Measurements from ENCODE around the gene SNX13.

Gene SNX13

GRCh38 chr7:17968791-17969715, 28.8 kb upstream of the SNX13 start:
- H3K4me1 ChIP-seq (ENCODE audit: control insufficient read depth, insufficient read depth, low read length) = peaks cover 12% of the 10 kb centered on the region
- H3K36me3 ChIP-seq (ENCODE audit: insufficient read depth, low read length) = no peaks in the 10 kb centered on the region
- no peak overlapping the region for H3K9ac ChIP-seq (ENCODE audit: low read depth, low read length)
- peaks cover 3% of the 10 kb centered on the region for H3K9me3 ChIP-seq (replicated peaks; ENCODE audit: low read length)
- H3K27me3 ChIP-seq (ENCODE audit: control insufficient read depth, insufficient read depth, low read length) = no peaks in the 10 kb centered on the region
- no peak overlapping the region for H3K4me3 ChIP-seq (ENCODE audit: low read length)
- H3K4me2 ChIP-seq (ENCODE audit: low read length) = no peak overlapping the region

GRCh38 chr7:17966706-17967105, 26.4 kb upstream of the SNX13 start:
- peaks cover 3% of the 10 kb centered on the region for H3K9me3 ChIP-seq (replicated peaks; ENCODE audit: low read length)
- peaks cover 21% of the 10 kb centered on the region for H3K4me1 ChIP-seq (ENCODE audit: control insufficient read depth, insufficient read depth, low read length)
- no peak overlapping the region for H3K4me2 ChIP-seq (ENCODE audit: low read length)
- no peak overlapping the region for H3K4me3 ChIP-seq (ENCODE audit: low read length)
- H3K36me3 ChIP-seq (ENCODE audit: insufficient read depth, low read length) = no peaks in the 10 kb centered on the region
- no peak overlapping the region for H3K9ac ChIP-seq (ENCODE audit: low read depth, low read length)
- H3K27me3 ChIP-seq (ENCODE audit: control insufficient read depth, insufficient read depth, low read length) = no peaks in the 10 kb centered on the region

- H3K27me3 ChIP-seq (ENCODE audit: control insufficient read depth, insufficient read depth, low read length) = no peaks in the 10 kb centered on the region
- no peak overlapping the region for H3K4me2 ChIP-seq (ENCODE audit: low read length)
- no peaks in the 10 kb centered on the region for H3K36me3 ChIP-seq (ENCODE audit: insufficient read depth, low read length)
- no peak overlapping the region for H3K9ac ChIP-seq (ENCODE audit: low read depth, low read length)
- no peak overlapping the region for H3K4me3 ChIP-seq (ENCODE audit: low read length)
- peaks cover 3% of the 10 kb centered on the region for H3K9me3 ChIP-seq (replicated peaks; ENCODE audit: low read length)
- H3K4me1 ChIP-seq (ENCODE audit: control insufficient read depth, insufficient read depth, low read length) = peaks cover 21% of the 10 kb centered on the region
These were observed 25.3 kb upstream of the SNX13 start for GRCh38 chr7:17965603-17966002.

GRCh38 chr7:17963281-17963680, 23.0 kb upstream of the SNX13 start:
- Histone ChIP-seq H3K4me3 (ENCODE audit: low read length) (no peak overlapping the region), H3K4me2 (ENCODE audit: low read length) (peak overlapping the region; percentile 8), H3K36me3 (ENCODE audit: insufficient read depth, low read length) (no peaks in the 10 kb centered on the region), H3K9me3 (replicated peaks; ENCODE audit: low read length) (peaks cover 3% of the 10 kb centered on the region), H3K4me1 (ENCODE audit: control insufficient read depth, insufficient read depth, low read length) (peaks cover 21% of the 10 kb centered on the region), H3K27me3 (ENCODE audit: control insufficient read depth, insufficient read depth, low read length) (no peaks in the 10 kb centered on the region), H3K9ac (ENCODE audit: low read depth, low read length) (no peak overlapping the region)

- Histone ChIP-seq H3K4me3 (ENCODE audit: low read length) (no peak overlapping the region), H3K4me2 (ENCODE audit: low read length) (no peak overlapping the region), H3K27me3 (ENCODE audit: control insufficient read depth, insufficient read depth, low read length) (no peaks in the 10 kb centered on the region), H3K4me1 (ENCODE audit: control insufficient read depth, insufficient read depth, low read length) (peaks cover 21% of the 10 kb centered on the region), H3K9me3 (replicated peaks; ENCODE audit: low read length) (peaks cover 3% of the 10 kb centered on the region), H3K36me3 (ENCODE audit: insufficient read depth, low read length) (no peaks in the 10 kb centered on the region), H3K9ac (ENCODE audit: low read depth, low read length) (no peak overlapping the region)
These were observed 22.4 kb upstream of the SNX13 start for GRCh38 chr7:17962652-17963051.

GRCh38 chr7:17957871-17958270, 17.6 kb upstream of the SNX13 start:
- no peak overlapping the region for H3K4me2 ChIP-seq (ENCODE audit: low read length)
- no peaks in the 10 kb centered on the region for H3K27me3 ChIP-seq (ENCODE audit: control insufficient read depth, insufficient read depth, low read length)
- H3K9ac ChIP-seq (ENCODE audit: low read depth, low read length) = no peak overlapping the region
- H3K36me3 ChIP-seq (ENCODE audit: insufficient read depth, low read length) = no peaks in the 10 kb centered on the region
- H3K4me1 ChIP-seq (ENCODE audit: control insufficient read depth, insufficient read depth, low read length) = peaks cover 1% of the 10 kb centered on the region
- no peaks in the 10 kb centered on the region for H3K9me3 ChIP-seq (replicated peaks; ENCODE audit: low read length)
- no peak overlapping the region for H3K4me3 ChIP-seq (ENCODE audit: low read length)

- H3K4me3 ChIP-seq (ENCODE audit: low read length) = no peak overlapping the region
- H3K36me3 ChIP-seq (ENCODE audit: insufficient read depth, low read length) = no peaks in the 10 kb centered on the region
- peaks cover 15% of the 10 kb centered on the region for H3K4me1 ChIP-seq (ENCODE audit: control insufficient read depth, insufficient read depth, low read length)
- H3K27me3 ChIP-seq (ENCODE audit: control insufficient read depth, insufficient read depth, low read length) = no peaks in the 10 kb centered on the region
- no peak overlapping the region for H3K4me2 ChIP-seq (ENCODE audit: low read length)
- H3K9ac ChIP-seq (ENCODE audit: low read depth, low read length) = no peak overlapping the region
- no peaks in the 10 kb centered on the region for H3K9me3 ChIP-seq (replicated peaks; ENCODE audit: low read length)
These were observed 12.1 kb upstream of the SNX13 start for GRCh38 chr7:17952387-17952786.

- H3K4me3 ChIP-seq (ENCODE audit: low read length) = no peak overlapping the region
- no peaks in the 10 kb centered on the region for H3K36me3 ChIP-seq (ENCODE audit: insufficient read depth, low read length)
- no peak overlapping the region for H3K9ac ChIP-seq (ENCODE audit: low read depth, low read length)
- no peaks in the 10 kb centered on the region for H3K27me3 ChIP-seq (ENCODE audit: control insufficient read depth, insufficient read depth, low read length)
- H3K9me3 ChIP-seq (replicated peaks; ENCODE audit: low read length) = no peaks in the 10 kb centered on the region
- peaks cover 16% of the 10 kb centered on the region for H3K4me1 ChIP-seq (ENCODE audit: control insufficient read depth, insufficient read depth, low read length)
- no peak overlapping the region for H3K4me2 ChIP-seq (ENCODE audit: low read length)
These were observed 11.5 kb upstream of the SNX13 start for GRCh38 chr7:17951742-17952254.

GRCh38 chr7:17948526-17949238, 8.4 kb upstream of the SNX13 start:
- H3K4me3 ChIP-seq (ENCODE audit: low read length) = no peak overlapping the region
- no peak overlapping the region for H3K9ac ChIP-seq (ENCODE audit: low read depth, low read length)
- peak overlapping the region; percentile 23 for H3K4me2 ChIP-seq (ENCODE audit: low read length)
- H3K27me3 ChIP-seq (ENCODE audit: control insufficient read depth, insufficient read depth, low read length) = no peaks in the 10 kb centered on the region
- H3K4me1 ChIP-seq (ENCODE audit: control insufficient read depth, insufficient read depth, low read length) = peaks cover 16% of the 10 kb centered on the region
- H3K36me3 ChIP-seq (ENCODE audit: insufficient read depth, low read length) = no peaks in the 10 kb centered on the region
- no peaks in the 10 kb centered on the region for H3K9me3 ChIP-seq (replicated peaks; ENCODE audit: low read length)

GRCh38 chr7:17947620-17948019, 7.3 kb upstream of the SNX13 start:
- H3K9me3 ChIP-seq (replicated peaks; ENCODE audit: low read length) = no peaks in the 10 kb centered on the region
- H3K36me3 ChIP-seq (ENCODE audit: insufficient read depth, low read length) = no peaks in the 10 kb centered on the region
- H3K4me2 ChIP-seq (ENCODE audit: low read length) = no peak overlapping the region
- H3K4me3 ChIP-seq (ENCODE audit: low read length) = no peak overlapping the region
- H3K9ac ChIP-seq (ENCODE audit: low read depth, low read length) = no peak overlapping the region
- H3K27me3 ChIP-seq (ENCODE audit: control insufficient read depth, insufficient read depth, low read length) = no peaks in the 10 kb centered on the region
- H3K4me1 ChIP-seq (ENCODE audit: control insufficient read depth, insufficient read depth, low read length) = peaks cover 16% of the 10 kb centered on the region

GRCh38 chr7:17946591-17946990, 6.3 kb upstream of the SNX13 start:
- H3K36me3 ChIP-seq (ENCODE audit: insufficient read depth, low read length) = no peaks in the 10 kb centered on the region
- no peak overlapping the region for H3K4me3 ChIP-seq (ENCODE audit: low read length)
- H3K9ac ChIP-seq (ENCODE audit: low read depth, low read length) = no peak overlapping the region
- H3K9me3 ChIP-seq (replicated peaks; ENCODE audit: low read length) = no peaks in the 10 kb centered on the region
- peaks cover 16% of the 10 kb centered on the region for H3K4me1 ChIP-seq (ENCODE audit: control insufficient read depth, insufficient read depth, low read length)
- H3K27me3 ChIP-seq (ENCODE audit: control insufficient read depth, insufficient read depth, low read length) = no peaks in the 10 kb centered on the region
- H3K4me2 ChIP-seq (ENCODE audit: low read length) = no peak overlapping the region

Measured in skeletal muscle satellite cell (primary cell).